Liver (tissue), 9 donors: Measurements from ENCODE around the gene SLC2A1. TPM values are rescaled to one million over a fixed set of nuclear protein-coding genes. Genes with fewer than 3 reads are reported as not detected.

Experiments
- DNase-seq: peaks from one replicate; pipeline ENCODE4 v3.0.0-alpha.2; 2017; ENCODE audit warnings: low spot score
- H3K27ac ChIP-seq, 2 donors: one replicate each; pipeline ENCODE4 v1.7.0; 2013; ENCODE audit warnings: inconsistent platforms in 2 of 2, low read length in 2 of 2, control low read depth in 1 of 2, low read depth in 1 of 2, mild to moderate bottlenecking in 1 of 2
- H3K27me3 ChIP-seq, 4 donors: one replicate each; pipeline versions ENCODE4 v1.6.1 to v1.7.0; 2013; ENCODE audit warnings: low read length in 3 of 4, inconsistent platforms in 1 of 4, mild to moderate bottlenecking in 1 of 4, moderate library complexity in 1 of 4; ENCODE audit not compliant: control insufficient read depth in 4 of 4, insufficient read depth in 4 of 4
- H3K36me3 ChIP-seq, 4 donors: one replicate each; pipeline versions ENCODE4 v1.6.1 to v1.7.0; 2013; ENCODE audit warnings: low read length in 3 of 4, mild to moderate bottlenecking in 3 of 4, low read depth in 1 of 4, moderate library complexity in 1 of 4; ENCODE audit not compliant: control insufficient read depth in 4 of 4, insufficient read depth in 3 of 4
- H3K4me1 ChIP-seq, 4 donors: one replicate each; pipeline versions ENCODE4 v1.6.1 to v1.7.0; 2013; ENCODE audit warnings: low read length in 3 of 4, mild to moderate bottlenecking in 3 of 4, moderate library complexity in 1 of 4; ENCODE audit not compliant: control insufficient read depth in 4 of 4, insufficient read depth in 4 of 4
- H3K4me3 ChIP-seq, 3 donors: one replicate each; pipeline versions ENCODE4 v1.6.1 to v1.7.0; 2013; ENCODE audit warnings: low read length in 3 of 3, control low read depth in 1 of 3, low read depth in 1 of 3, mild to moderate bottlenecking in 1 of 3
- H3K9ac ChIP-seq, 2 donors: one replicate each; pipeline ENCODE4 v1.7.0; 2013; ENCODE audit warnings: low read length in 2 of 2, mild to moderate bottlenecking in 2 of 2, moderate library complexity in 2 of 2, control low read depth in 1 of 2, low read depth in 1 of 2
- H3K9me3 ChIP-seq, 4 donors: one replicate each; pipeline versions ENCODE4 v1.6.1 to v1.7.0; 2013; ENCODE audit warnings: low read length in 3 of 4; ENCODE audit not compliant: control insufficient read depth in 4 of 4
- ATF3 ChIP-seq: IDR thresholded peaks from 2 replicates; pipeline ENCODE4 v1.6.1; 2016; ENCODE audit warnings: antibody characterized with exemption
- CTCF ChIP-seq: fragments of 150-350 bp; IDR thresholded peaks from 2 replicates; pipeline ENCODE4 v1.5.1; 2017; ENCODE audit warnings: improper control_type of control experiment, low read depth, low read length; ENCODE audit not compliant: missing input control
- EGR1 ChIP-seq, 2 donors: IDR thresholded peaks; 2 replicates each; pipeline ENCODE4 v1.6.1; 2016 to 2018; ENCODE audit warnings: antibody characterized with exemption in 2 of 2, low read depth in 2 of 2
- FOXA1 ChIP-seq: IDR thresholded peaks from 2 replicates; pipeline ENCODE4 v1.6.1; 2016; ENCODE audit warnings: antibody characterized with exemption
- GABPA ChIP-seq, 2 donors: IDR thresholded peaks in 1 of 2; conservative IDR thresholded peaks in 1 of 2; 2 replicates each; pipeline ENCODE4 v1.6.1; 2016; ENCODE audit warnings: antibody characterized with exemption in 2 of 2, mild to moderate bottlenecking in 1 of 2, moderate library complexity in 1 of 2
- HNF4A ChIP-seq, 2 donors: conservative IDR thresholded peaks; 2 replicates each; pipeline ENCODE4 v1.6.1; 2016; ENCODE audit warnings: antibody characterized with exemption in 2 of 2, mild to moderate bottlenecking in 2 of 2
- JUND ChIP-seq, 2 donors: IDR thresholded peaks; 2 replicates each; pipeline ENCODE4 v1.6.1; 2016; ENCODE audit warnings: antibody characterized with exemption in 2 of 2
- MAX ChIP-seq: IDR thresholded peaks from 2 replicates; pipeline ENCODE4 v1.6.1; 2016; ENCODE audit warnings: antibody characterized with exemption
- NR2F2 ChIP-seq: IDR thresholded peaks from 2 replicates; pipeline ENCODE4 v1.6.1; 2016; ENCODE audit warnings: antibody characterized with exemption
- RAD21 ChIP-seq, 2 donors: IDR thresholded peaks; 2 replicates each; pipeline ENCODE4 v1.6.1; 2016; ENCODE audit warnings: antibody characterized with exemption in 2 of 2, mild to moderate bottlenecking in 2 of 2
- RXRA ChIP-seq, 2 donors: IDR thresholded peaks; 2 replicates each; pipeline ENCODE4 v1.6.1; 2017 to 2018; ENCODE audit warnings: antibody characterized with exemption in 2 of 2, mild to moderate bottlenecking in 1 of 2
- TAF1 ChIP-seq: conservative IDR thresholded peaks from 2 replicates; pipeline ENCODE4 v1.6.1; 2016; ENCODE audit warnings: antibody characterized with exemption, mild to moderate bottlenecking
- YY1 ChIP-seq: IDR thresholded peaks from 2 replicates; pipeline ENCODE4 v1.6.1; 2016; ENCODE audit warnings: antibody characterized with exemption, mild to moderate bottlenecking
- WGBS: extraction: QIAGEN DNeasy Blood & Tissue Kit; methylation state at CpG from one replicate; pipeline ENCODE4 v1.1.7; 2013; 5-methylcytosine and 5-hydroxymethylcytosine counted together
- polyA plus RNA-seq, 2 donors: library from polyadenylated mRNA; stranded (reverse) in 1 of 2; unstranded in 1 of 2; fragments of 200-250 nt in 1 of 2; fragments of >200 nt in 1 of 2; fragmentation: Nextera tagmentation in 1 of 2; extraction: Ambion mirVana in 1 of 2; gene quantifications; one replicate each; pipeline versions ENCODE4 v1.2.1 to v1.2.3, GENCODE V29; 2013 to 2015
- total RNA-seq, 2 donors: library from RNA; depleted of rRNA; stranded (reverse); fragments of >200 nt; gene quantifications; one replicate each; pipeline ENCODE4 v1.2.3, GENCODE V29; 2014
- donor health status: healthy.
- donor health status: healthy.
- donor health status: healthy.
- donor health status: healthy.
- donor health status: healthy.

SLC2A1 gene
- total and polyA plus RNA-seq, 4 donors = 1.1 to 675 (median 3.0) TPM

- H3K4me1 ChIP-seq = no peaks in the 10 kb centered on the region
- H3K27me3 ChIP-seq = peaks cover 0 to 3% (median 0%) of the 10 kb centered on the region in 4 donors
- 86% methylated on average over 6 of the region's 6 CpGs for WGBS
- H3K36me3 ChIP-seq = no peaks in the 10 kb centered on the region
- no peak overlapping the region for H3K9ac ChIP-seq
- no peaks in the 10 kb centered on the region for H3K9me3 ChIP-seq
- no peak for TF ChIP-seq MAX
- TF ChIP-seq RXRA (IDR thresholded peaks at IDR 0.05) = no peak
- TF ChIP-seq RAD21 (IDR thresholded peaks at IDR 0.05) = no peak
- no peak for TF ChIP-seq HNF4A (conservative IDR thresholded peaks at IDR 0.05)
- no peak for TF ChIP-seq FOXA1
- no peak for TF ChIP-seq CTCF
- TF ChIP-seq NR2F2 = no peak
- no peak for TF ChIP-seq GABPA (IDR thresholded peaks at IDR 0.05 in 1 of 2, conservative IDR thresholded peaks at IDR 0.05 in 1 of 2)
- TF ChIP-seq TAF1 = no peak
- no peak for DNase-seq
- H3K27ac ChIP-seq = no peak overlapping the region
- no peak overlapping the region for H3K4me3 ChIP-seq
These were observed 24.0 kb upstream of the SLC2A1 start for GRCh38 chr1:42982641-42983040.

- no peak for TF ChIP-seq GABPA (IDR thresholded peaks at IDR 0.05 in 1 of 2, conservative IDR thresholded peaks at IDR 0.05 in 1 of 2)
- TF ChIP-seq YY1 = no peak
- TF ChIP-seq ATF3 = no peak
- TF ChIP-seq EGR1 (IDR thresholded peaks at IDR 0.05; ENCODE audit: low read depth in 2 of 2) = no peak
- 78% methylated on average over 6 of the region's 6 CpGs for WGBS
- H3K9me3 ChIP-seq = no peaks in the 10 kb centered on the region
- no peak overlapping the region for H3K4me3 ChIP-seq
- no peaks in the 10 kb centered on the region for H3K36me3 ChIP-seq
- H3K4me1 ChIP-seq = no peaks in the 10 kb centered on the region
- H3K27me3 ChIP-seq = peaks cover 0 to 3% (median 0%) of the 10 kb centered on the region in 4 donors
- no peak overlapping the region for H3K27ac ChIP-seq
- no peak for DNase-seq
- no peak overlapping the region for H3K9ac ChIP-seq
These were observed 23.2 kb upstream of the SLC2A1 start for GRCh38 chr1:42981871-42982270.

GRCh38 chr1:42981255-42981805 lies 22.7 kb upstream of the SLC2A1 start:
- H3K9ac ChIP-seq = no peak overlapping the region
- H3K36me3 ChIP-seq = no peaks in the 10 kb centered on the region
- H3K9me3 ChIP-seq = no peaks in the 10 kb centered on the region
- no peak overlapping the region for H3K27ac ChIP-seq
- no peak for TF ChIP-seq EGR1 (IDR thresholded peaks at IDR 0.05; ENCODE audit: low read depth in 2 of 2)
- no peak for TF ChIP-seq HNF4A (conservative IDR thresholded peaks at IDR 0.05)
- TF ChIP-seq FOXA1 = no peak
- no peak for TF ChIP-seq JUND (IDR thresholded peaks at IDR 0.05)
- no peak for TF ChIP-seq MAX
- TF ChIP-seq NR2F2 = no peak
- no peak overlapping the region for H3K4me3 ChIP-seq
- no peaks in the 10 kb centered on the region for H3K4me1 ChIP-seq
- no peak for DNase-seq
- H3K27me3 ChIP-seq = peaks cover 0 to 3% (median 0%) of the 10 kb centered on the region in 4 donors
- WGBS = 74% methylated on average over 4 of the region's 4 CpGs
